NCI-H2029 treated with DMSO at 0.1 percent for 48 hours (cell line): Measurements from ENCODE around the gene MYOG.

Source experiments
- DNase-seq: peaks from one replicate; lab custom pipeline; 2025; lab: John Stamatoyannopoulos, UW

Gene MYOG

DNA sequence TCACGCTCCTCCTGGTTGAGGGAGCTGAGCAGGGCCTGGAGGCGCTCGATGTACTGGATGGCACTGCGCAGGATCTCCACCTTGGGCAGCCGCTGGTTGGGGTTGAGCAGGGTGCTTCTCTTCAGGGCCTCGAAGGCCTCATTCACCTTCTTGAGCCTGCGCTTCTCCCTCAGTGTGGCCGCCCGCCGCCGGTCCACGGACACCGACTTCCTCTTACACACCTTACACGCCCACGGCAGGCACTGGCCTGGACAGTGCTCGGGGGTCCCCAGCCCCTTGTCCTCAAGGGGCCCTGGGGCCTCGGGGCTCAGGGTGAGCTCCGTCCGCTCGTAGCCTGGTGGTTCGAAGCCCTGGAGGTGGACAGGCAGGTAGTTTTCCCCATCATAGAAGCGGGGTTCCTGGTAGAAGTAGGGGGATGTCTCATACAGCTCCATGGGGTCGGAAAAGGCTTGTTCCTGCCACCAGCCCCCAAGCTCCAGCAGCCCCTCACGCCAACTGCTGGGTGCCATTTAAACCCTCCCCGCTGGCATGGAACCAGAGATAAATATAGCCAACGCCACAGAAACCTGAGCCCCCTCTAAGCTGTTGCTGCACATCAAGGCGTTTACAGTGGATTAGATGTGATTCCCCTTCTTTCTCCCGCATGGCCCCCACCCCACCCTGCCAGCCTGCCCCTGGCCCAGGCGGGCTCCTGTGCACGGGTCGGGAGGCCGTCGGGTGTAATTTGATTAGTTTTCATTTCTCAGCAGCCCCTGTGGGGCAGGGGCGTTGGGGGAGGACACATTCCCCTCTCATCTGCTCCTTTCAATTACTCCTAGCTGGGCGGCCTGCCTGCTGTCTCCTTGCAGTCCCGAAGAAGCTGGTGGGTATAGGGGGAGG is at the start of gene MYOG:
Gene MYOG, minus strand, starts transcription at position 485 of the 879 bp plus-strand sequence. Its CDS starts 51 bp downstream, at position 434.
- no peak for DNase-seq

DNA sequence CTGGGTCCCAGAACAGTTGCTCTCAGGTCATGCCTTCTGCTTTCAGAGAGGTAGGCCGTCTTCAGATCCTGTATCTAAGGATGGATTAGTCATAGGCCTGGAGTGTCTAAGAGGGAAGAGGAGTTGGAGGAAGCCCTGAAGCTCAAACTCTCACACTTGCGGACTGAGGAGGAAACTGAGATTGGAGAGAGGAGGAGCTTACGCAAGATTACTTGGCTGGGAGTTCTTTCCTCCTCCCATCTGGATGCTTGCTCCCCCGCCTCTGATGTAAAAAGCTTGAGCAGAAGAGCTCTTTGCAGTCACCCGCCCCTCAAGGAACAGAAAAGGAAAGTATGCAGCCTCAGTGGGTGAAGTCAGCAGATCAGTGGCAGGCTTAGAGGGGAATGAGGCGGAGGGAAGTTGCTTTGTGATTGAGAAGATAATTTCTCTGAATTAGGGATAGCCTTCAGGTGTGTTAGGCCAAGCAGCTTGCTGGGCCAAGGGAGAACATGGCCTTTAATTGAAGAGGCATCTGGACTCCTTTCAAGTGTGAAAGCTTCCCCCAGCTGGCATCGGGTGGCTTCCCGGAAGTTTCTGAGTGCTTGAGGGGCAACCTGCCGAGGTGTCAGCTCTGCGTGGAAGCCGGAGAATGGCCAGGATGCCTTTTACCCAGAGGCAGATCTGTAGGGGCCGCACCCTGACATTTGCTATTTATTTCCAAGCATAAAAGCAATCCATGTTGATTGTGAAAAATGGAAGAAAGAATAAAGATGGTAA is 48.3 kb upstream of the MYOG start:
- DNase-seq: no peak

DNA sequence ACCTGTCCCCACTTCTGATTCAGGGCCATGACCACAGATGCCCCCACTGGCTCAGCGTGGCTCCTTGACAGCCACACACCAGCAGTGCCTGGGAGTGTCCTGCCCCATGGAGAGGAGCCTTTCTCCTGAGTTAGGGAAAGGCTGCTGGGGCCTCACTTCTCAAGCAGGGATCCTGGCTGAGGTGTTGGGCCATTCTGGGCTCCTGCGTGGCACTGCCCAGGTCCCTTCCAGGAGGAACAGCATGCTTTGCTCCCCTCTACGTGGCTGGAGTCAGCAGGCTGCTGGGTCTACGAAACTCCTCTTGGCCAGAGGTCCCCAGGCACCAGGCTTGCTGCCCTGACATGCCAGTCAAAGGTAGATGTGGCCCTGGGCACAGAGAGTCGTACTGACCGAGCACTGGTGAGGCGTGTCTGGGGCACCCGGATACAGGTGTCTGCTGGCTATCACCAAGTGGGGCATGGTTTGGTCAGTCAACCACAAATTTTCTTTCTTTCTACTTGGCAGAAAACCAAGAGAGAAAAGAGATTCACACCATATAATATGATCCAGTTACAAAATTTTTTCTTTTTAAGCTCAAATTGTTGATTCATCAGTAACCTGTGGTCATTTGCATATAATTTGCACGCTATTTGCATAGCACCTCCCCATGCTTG is 45.9 kb upstream of the MYOG start:
- DNase-seq: no peak

DNA sequence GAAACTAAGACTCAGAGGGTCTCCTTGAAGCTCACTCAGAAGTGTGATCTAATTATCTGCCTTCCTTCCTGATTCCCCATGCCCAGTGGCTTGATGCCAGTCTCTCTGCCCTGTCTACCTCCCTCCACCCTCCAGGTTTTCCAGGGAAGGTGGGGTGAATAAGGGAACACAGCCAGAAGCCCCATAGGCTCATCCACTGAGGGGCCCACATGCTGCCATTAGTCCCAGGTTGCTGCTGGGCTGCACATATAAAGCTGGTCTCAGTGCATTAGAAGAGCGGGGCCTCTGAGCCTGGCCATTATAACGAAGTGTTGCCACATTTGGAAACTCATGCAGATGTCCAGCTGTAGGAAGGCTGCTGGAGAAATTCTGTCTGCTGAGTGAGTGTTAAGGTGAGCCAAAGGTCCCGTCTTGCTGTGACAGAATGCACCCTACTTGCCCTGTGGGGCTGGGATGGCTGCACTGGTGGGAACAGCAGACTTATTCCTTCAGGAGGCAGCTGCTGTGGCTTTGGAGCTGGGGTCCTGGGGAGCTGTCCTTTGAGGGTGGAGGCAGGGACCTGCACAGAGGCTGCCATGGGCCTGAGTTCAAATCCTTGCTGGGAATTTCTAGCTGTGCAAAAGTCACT is 44.7 kb upstream of the MYOG start:
- DNase-seq: no peak

DNA sequence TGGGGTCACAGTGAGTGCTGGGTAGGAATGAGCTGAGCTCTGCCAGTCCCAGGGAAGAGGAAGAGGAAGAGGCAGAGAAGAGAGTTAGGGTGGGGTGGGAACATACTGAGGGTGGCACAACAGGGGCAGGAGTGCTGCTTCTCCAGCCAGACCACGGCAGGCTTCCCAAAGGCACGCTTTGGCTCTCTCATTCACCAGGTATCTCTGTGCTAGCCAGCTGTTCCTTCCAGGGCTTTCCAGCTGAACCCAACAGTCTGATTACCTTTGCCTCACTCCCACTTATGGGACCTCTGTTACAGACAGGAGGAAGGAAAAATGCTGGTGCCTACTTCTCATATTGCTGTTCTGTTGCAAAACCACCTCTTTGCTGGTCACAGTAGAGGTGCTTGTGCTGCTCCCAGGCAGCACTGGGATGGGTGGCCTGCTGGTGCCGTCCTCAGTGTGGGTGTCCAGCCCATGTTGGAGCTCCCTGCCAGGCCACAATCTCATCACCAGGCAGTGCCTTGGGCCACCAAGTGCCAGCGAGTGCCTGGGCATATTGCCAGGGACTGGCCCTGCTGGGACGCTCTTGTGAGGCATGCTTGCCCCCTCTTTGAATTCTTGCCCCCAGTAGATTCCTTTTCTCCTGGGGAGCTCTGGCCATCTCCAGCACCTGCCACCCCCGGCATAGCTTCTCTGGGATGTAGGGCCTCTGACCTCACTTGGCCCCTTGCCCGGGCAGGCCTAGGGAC is 43.9 kb upstream of the MYOG start:
- DNase-seq: no peak

DNA sequence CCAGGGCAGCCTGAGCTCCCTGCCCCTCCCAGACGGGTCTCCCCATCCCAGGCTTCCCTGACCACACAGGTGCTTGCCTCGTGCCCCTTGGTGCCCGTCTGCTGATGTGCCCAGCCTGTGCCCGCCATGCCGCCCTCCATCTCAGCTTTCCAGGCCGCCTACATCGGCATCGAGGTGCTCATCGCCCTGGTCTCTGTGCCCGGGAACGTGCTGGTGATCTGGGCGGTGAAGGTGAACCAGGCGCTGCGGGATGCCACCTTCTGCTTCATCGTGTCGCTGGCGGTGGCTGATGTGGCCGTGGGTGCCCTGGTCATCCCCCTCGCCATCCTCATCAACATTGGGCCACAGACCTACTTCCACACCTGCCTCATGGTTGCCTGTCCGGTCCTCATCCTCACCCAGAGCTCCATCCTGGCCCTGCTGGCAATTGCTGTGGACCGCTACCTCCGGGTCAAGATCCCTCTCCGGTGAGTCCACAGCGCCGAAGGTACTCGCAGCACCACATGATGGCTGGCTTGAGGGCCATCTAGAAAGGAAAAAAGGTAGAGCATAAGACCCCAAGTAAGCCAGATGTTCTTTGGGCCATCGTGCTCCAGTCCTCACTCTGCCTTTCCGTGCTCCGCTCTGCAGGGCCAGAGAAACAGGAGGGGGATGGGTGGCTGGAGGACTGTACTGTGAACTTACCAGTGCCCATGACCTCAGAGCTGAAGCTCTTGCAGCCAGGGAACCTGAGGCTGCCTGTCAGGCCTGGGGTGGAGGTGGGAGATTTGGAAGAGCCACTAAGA is 43.1 kb upstream of the MYOG start:
- DNase-seq: no peak

DNA sequence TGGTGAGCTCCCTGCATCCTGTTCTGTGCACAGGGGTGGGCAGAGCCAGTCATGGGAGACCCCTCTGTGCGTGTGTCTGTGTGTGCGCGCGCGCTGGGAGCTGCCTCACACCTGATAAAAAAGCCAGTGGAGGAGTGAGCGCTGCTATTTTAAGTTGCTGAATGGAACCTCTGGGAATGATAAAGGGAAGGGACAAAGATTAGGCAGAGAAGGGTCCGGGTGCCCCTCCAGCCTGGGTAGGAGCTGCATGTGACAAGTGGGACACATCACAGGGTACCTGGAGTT is 42.6 kb upstream of the MYOG start:
- DNase-seq: no peak

DNA sequence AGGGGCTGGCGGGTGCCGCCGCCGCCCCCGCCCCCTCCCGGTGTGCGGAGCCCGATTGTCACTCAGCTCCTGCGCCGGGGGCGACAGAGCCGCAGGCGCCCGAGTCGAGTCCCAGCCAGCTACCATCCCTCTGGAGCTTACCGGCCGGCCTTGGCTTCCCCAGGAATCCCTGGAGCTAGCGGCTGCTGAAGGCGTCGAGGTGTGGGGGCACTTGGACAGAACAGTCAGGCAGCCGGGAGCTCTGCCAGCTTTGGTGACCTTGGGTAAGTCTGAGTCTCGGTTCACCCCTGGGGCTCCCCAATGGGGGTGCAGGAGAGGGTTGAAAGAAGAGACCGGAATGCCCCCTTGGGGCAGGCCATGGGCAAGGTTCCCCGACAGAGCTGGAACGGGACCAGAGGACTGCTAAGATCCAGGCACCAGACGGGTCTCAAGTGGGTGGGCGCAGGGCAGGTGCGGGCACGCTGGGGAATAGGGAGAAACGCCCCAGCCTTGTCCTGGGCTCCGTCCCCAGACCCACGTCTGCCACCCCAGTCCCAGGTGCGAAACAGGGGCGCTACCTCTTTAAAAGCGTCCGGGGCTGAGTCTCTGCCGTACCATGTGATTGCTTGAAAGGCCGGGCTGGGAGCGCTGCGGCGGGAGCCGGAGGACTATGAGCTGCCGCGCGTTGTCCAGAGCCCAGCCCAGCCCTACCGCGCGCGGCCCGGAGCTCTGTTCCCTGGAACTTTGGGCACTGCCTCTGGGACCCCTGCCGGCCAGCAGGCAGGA is 42.0 kb upstream of the MYOG start, which contains the start of gene ADORA1:
Gene ADORA1, plus strand, starts transcription at position 61 of the 765 bp plus-strand sequence. CDS start 1,116 bp downstream, outside the sequence.
- no peak for DNase-seq

DNA sequence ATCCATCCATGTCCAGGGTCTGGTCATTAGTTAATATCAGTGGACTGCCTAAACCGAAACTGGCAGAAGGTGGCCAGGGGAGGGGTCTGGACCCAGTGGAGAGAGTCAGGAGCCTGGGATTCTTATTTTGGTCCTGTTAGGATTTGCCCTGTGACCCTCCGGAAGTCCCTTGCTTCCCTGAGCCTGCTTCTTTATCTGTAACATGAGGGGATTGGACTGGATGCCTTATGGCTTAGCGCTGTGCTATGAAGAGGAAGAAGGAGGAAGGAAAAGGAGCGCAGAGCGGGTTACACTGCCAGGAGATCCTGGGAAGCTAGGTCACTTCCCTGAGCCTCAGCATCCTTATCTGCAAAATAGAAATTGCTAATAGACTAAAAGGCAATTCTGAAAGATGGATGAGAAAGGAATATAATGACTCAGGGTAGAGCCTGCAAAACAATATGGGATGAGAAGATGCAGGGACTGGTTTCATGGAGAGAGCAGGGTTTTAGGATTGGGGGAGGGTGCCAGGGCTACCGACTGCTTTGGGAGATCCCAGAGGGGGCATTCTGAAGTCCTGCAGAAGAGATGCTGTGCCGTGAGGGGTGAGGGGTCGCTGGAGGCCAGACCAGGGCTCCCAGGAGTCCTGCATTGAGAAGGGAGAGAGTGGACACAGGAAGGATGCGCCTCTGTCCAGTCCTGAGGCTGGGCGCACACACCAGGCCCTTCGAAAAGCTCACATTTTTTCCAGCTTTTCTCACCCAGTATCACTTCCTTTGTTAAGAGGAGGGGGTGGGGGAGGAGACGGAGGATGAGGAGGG is 41.3 kb upstream of the MYOG start:
- DNase-seq: no peak

DNA sequence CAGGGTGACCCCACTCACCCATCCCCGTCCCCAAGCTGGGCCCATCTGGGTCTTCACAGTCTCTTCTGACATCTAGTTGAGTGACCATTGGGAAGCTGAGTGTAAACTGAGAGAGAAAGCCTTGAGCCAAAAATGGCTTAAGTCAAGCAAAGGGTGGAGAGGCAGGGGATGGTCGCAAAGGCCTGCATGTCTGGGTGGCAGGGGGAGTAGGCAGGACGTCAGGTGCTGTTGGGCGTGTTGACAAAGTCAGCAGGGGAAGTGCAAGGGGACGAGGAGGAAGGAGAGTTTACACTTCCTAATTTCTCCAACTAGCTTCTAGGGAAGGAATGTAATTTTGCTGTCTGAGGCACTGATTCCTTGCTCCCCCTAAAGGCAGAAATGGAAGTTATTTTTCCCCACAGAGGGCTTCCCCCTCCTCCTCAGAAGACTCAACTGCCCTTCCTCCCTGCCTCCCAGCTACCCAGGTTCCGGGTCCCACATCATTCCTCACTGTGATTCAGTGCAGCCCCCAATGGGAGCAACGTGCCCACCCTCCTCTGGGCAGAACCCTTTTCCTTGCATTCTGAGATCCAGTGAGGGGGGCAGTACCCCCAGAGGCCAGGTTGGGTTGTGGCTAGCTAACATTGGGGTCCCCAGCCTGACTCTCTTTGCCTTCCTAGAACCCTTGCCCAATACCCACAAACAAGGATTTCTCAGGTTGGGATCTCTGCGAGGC is 40.5 kb upstream of the MYOG start:
- no peak for DNase-seq

DNA sequence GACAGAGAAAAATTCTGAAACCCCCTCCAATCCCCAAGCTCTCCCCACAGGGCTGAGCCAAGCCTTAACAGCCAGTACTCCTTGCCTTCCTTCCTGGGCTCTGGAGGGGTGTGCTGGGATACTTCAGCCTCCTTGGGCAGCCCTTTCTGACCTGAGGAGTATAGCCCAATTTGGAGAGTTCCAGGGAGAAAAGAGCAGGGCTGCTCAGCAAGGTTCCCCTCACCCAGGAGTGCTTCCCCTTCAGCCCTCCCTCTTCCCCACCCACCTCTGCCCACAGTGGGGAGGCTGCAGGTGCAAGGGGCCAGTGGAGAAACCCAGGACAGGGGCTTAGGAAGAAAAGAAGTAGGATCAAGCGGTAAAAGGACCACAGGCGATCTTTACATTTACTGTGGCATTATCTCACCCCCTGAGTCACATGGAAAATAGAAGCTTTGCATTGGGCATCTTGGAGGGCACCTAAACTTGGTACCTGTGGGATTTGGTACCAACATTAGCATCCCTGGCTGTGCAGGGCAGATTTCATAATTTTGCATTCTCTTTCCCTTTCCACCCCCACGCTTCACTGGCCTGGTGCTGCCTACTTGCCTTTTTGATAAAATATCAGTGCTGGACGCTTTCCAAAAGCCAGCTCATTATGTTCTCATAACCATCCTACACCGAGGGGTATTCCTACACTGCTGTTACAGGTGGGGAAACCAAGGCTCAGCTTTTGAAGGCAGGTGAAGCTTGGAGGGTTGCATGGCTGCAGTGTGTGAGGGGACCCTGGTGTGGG is 38.9 kb upstream of the MYOG start:
- DNase-seq: no peak

DNA sequence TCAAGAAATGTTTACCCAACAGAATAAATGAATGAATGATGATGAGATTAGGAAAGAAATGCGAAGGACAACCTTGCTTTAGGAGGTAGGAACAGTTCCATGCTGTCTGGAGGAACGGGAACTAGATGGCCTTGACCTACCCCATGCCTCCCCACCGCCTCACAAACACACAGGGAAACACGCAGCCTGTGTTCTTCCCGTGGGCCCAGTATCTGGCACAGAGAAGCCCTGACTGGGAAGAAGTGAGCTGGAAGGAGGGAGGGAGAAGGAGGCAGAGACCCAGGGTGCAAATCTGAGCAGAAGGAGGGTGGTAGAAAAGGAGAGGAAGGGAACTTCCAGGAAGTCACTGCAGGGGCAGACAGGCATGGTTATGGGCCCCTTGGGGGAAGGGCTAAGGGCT is 38.2 kb upstream of the MYOG start:
- no peak for DNase-seq

DNA sequence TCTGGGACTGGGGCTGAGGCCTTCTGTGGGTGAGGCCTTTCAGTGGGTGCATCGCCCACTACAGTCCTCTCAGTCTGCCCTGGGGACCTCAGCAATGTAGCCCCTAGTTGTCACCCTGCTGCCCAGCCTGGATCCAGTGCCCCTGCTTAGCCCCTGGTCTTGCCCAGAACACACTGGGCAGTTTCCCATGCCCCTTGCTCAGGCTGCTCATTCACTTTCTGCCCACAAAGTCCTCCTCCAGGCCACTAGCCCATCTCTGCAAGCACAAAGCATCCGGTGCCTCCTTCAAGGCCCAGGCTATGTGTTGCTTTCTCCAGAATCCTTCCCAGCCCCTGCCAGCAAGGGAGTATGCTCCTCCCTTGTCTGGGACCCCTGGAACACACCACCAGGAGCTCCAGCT is 36.3 kb upstream of the MYOG start:
- DNase-seq: no peak

DNA sequence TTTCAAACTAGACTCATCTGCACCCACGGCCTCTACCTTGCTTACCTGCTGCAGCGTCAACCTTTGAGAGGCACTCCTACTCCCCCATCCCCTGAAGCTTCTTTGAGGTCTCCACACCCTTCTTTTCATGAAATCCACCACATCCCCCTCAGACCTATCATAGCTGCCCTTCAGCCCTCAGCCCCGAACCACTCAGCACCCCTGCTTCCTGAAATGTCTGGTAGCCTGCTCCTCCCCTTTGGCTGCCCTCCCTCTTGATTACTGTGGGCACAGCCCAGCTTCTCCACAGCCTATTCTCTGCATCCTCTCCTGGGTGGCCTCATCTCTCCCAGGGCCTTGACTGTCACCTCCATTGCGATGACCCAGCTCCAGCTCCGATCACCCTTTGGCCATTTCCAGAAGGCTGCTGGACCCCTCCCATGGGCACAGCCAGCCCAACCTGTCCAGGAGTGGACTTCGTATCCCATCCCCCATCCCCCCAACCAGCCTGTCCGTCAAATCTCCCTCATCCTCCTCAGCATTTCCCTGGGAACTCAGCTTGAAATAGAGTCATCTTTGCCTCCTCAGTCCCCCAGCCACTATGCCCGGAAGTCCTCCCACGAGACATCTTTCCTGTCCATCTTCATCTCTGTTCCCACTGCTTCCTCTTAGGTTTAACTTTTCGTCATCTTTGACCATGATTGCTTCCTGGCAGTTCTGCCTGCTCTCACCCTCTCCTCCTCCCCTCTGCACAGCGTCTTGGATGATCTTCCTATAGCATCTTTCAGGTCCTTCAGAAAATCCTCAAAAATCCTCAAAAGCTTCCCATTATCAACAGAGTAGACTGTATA is 35.6 kb upstream of the MYOG start:
- DNase-seq: no peak

DNA sequence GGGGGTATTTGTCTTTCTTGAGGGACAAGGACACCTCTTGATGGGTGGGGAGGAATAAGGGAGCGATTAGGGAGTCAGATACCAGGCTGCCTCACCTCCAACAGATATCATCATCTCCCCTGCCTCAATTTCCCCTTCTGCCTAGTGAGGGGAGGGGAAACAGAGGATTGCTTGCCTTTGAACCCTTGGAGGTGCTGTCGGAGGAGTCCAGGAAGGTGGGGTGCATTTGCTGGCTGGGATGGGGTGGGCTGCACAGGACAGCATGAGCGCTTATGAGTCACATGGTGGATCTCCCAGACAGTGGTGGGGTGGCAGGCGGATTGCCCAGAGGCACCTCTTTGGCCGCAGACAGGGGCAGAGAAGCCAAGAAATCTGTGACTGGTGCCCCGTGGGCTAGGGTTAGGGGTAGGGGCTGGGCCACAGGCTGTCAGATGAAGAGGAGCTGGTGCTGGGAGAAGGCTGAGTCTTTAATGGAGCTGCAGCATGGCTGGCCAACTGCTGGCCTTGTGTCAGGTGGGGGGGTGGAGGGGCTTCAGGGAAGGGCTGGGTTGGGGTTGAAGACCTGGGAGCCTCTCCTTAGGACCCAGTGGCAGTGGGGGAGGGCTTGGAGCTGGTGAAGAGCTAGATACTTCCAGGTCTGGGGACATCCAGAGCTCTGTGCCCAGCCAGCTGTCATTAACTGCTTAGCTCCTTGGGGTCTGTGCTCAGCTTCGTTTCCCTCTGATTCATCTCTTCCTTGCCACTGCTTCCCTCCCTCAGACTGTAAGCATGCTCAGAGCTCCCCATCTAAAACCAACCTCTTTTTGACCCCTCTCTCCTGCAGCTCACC is 34.7 kb upstream of the MYOG start:
- DNase-seq: no peak
